ENCODE data around the gene MARK1. TPM values are rescaled to one million over a fixed set of nuclear protein-coding genes. Genes with fewer than 3 reads are reported as not detected.

The MARK1 gene
- total RNA-seq, 2 experiments from 2014 or later: not detected

DNA sequence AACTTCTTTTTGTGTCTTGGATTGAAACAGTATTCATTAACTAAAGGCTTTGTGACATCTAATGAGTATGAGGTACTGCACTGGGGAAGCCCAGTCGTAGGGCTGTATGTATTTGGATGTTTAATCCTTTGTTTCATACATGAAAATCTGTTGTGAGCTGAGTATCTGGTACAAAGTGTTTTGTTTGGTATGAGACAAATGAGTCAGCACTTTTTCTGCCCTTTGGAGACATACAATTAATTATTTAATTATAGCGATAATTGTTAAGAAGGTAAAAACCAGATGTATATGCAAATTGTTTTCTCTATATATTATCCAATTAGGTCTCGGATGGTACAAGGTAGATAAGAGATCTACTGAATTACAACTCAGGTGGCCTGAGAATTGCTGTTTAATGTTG, 36.3 kb downstream of the MARK1 start:
- no peaks in the 10 kb centered on the region for H3K36me3 ChIP-seq (ENCODE audit: insufficient read depth, low read length)
- intact Hi-C loops (cut with micrococcal nuclease; ENCODE audit: unreplicated experiment): no loop called here
- no TSS peak for BruUV-seq (replicated peaks)
- no peak overlapping the region for H3K27ac ChIP-seq (ENCODE audit: low read depth, low read length, poor library complexity, severe bottlenecking)
- H3K4me1 ChIP-seq (ENCODE audit: insufficient read depth, low read length, poor library complexity, severe bottlenecking): no peaks in the 10 kb centered on the region
- no peaks in the 10 kb centered on the region for H3K9me3 ChIP-seq (ENCODE audit: low read length)
- H3K9me2 ChIP-seq (ENCODE audit: insufficient read depth, low read length): no peaks in the 10 kb centered on the region
- ChIA-PET CTCF (ENCODE audit: unreplicated experiment) (no interaction called here), POLR2A (no interaction called here)
- H2AFZ ChIP-seq (ENCODE audit: low read length): no peak overlapping the region
- H3K79me2 ChIP-seq (ENCODE audit: insufficient read depth, low read depth, low read length): no peaks in the 10 kb centered on the region
- no peak for DNase-seq (ENCODE audit: low spot score)
- no peak overlapping the region for H3K4me3 ChIP-seq (ENCODE audit: low read depth, low read length, poor library complexity, severe bottlenecking)
- TF ChIP-seq, protein P1, sequence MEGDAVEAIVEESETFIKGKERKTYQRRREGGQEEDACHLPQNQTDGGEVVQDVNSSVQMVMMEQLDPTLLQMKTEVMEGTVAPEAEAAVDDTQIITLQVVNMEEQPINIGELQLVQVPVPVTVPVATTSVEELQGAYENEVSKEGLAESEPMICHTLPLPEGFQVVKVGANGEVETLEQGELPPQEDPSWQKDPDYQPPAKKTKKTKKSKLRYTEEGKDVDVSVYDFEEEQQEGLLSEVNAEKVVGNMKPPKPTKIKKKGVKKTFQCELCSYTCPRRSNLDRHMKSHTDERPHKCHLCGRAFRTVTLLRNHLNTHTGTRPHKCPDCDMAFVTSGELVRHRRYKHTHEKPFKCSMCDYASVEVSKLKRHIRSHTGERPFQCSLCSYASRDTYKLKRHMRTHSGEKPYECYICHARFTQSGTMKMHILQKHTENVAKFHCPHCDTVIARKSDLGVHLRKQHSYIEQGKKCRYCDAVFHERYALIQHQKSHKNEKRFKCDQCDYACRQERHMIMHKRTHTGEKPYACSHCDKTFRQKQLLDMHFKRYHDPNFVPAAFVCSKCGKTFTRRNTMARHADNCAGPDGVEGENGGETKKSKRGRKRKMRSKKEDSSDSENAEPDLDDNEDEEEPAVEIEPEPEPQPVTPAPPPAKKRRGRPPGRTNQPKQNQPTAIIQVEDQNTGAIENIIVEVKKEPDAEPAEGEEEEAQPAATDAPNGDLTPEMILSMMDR (conservative IDR thresholded peaks at IDR 0.05; ENCODE audit: low read length): no peak
- no peak for TF ChIP-seq EZH2phosphoT487 (IDR thresholded peaks at IDR 0.05; ENCODE audit: borderline replicate concordance, low read depth, low read length)
- H4K20me1 ChIP-seq (ENCODE audit: insufficient read depth, low read length): no peaks in the 10 kb centered on the region
- no peak overlapping the region for H3K4me2 ChIP-seq (ENCODE audit: low read length)

DNA sequence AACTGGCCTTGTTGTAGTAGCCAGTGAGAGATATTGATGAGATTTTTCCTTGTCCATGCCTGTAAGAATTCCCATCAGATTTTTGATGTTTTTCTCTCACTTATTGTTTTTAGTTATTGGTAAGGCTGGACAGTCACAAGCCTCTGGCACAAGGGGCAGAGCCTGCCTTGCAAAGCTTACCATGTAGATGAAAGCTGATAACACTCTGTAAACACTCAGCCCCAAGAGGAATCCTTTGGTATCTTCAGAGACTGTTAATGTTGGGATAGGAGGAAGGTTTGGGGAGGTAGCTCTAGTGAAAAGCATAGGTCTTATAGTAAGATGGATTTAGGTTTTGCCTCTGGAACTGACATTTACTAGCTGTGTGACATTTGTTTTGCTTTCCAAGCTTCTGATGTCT, 37.7 kb downstream of the MARK1 start:
- Histone ChIP-seq H3K4me1 (ENCODE audit: insufficient read depth, low read length, poor library complexity, severe bottlenecking) (no peaks in the 10 kb centered on the region), H3K36me3 (ENCODE audit: insufficient read depth, low read length) (no peaks in the 10 kb centered on the region), H3K4me3 (ENCODE audit: low read depth, low read length, poor library complexity, severe bottlenecking) (no peak overlapping the region), H3K9me3 (ENCODE audit: low read length) (no peaks in the 10 kb centered on the region), H3K4me2 (ENCODE audit: low read length) (no peak overlapping the region), H3K79me2 (ENCODE audit: insufficient read depth, low read depth, low read length) (no peaks in the 10 kb centered on the region), H3K27ac (ENCODE audit: low read depth, low read length, poor library complexity, severe bottlenecking) (no peak overlapping the region), H2AFZ (ENCODE audit: low read length) (no peak overlapping the region), H4K20me1 (ENCODE audit: insufficient read depth, low read length) (no peaks in the 10 kb centered on the region), H3K9me2 (ENCODE audit: insufficient read depth, low read length) (no peaks in the 10 kb centered on the region)
- POLR2A ChIA-PET: interaction anchor here (0.5 kb wide), 1 partner anchor 113 kb away, joined by 4 read pairs; no protein-coding TSS in a partner anchor
- no peak for DNase-seq (ENCODE audit: low spot score)
- CTCF ChIA-PET (ENCODE audit: unreplicated experiment): no interaction called here
- no TSS peak for BruUV-seq (replicated peaks)
- TF ChIP-seq EZH2phosphoT487 (IDR thresholded peaks at IDR 0.05; ENCODE audit: borderline replicate concordance, low read depth, low read length): no peak
- TF ChIP-seq, protein P1 (conservative IDR thresholded peaks at IDR 0.05; ENCODE audit: low read length): no peak
- intact Hi-C loops (cut with micrococcal nuclease; ENCODE audit: unreplicated experiment): no loop called here

DNA sequence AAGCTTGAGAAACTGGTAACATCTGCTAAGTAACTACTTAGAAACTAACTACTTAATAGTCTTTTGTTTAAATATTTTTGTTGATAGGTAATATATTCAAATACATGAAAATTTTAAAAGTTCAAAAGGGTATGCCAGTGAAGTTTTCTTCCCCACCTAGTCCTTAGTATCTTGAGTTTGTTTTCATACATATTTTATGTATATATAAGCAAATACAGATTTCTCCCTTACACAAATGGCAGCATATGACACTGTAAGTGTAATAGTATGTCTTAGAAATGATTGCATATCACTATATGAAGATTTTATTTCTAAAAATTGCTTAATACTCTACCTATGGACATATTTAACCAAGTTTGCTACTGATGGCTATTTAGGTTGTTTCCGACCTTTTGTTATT, 38.9 kb downstream of the MARK1 start:
- BruUV-seq (replicated peaks): no TSS peak
- Histone ChIP-seq H2AFZ (ENCODE audit: low read length) (no peak overlapping the region), H3K9me3 (ENCODE audit: low read length) (no peaks in the 10 kb centered on the region), H3K9me2 (ENCODE audit: insufficient read depth, low read length) (no peaks in the 10 kb centered on the region), H3K4me2 (ENCODE audit: low read length) (no peak overlapping the region), H3K36me3 (ENCODE audit: insufficient read depth, low read length) (no peaks in the 10 kb centered on the region), H3K27ac (ENCODE audit: low read depth, low read length, poor library complexity, severe bottlenecking) (no peak overlapping the region), H4K20me1 (ENCODE audit: insufficient read depth, low read length) (no peaks in the 10 kb centered on the region), H3K4me3 (ENCODE audit: low read depth, low read length, poor library complexity, severe bottlenecking) (no peak overlapping the region), H3K79me2 (ENCODE audit: insufficient read depth, low read depth, low read length) (no peaks in the 10 kb centered on the region), H3K4me1 (ENCODE audit: insufficient read depth, low read length, poor library complexity, severe bottlenecking) (no peaks in the 10 kb centered on the region)
- TF ChIP-seq, protein P1 (conservative IDR thresholded peaks at IDR 0.05; ENCODE audit: low read length): no peak
- TF ChIP-seq EZH2phosphoT487 (IDR thresholded peaks at IDR 0.05; ENCODE audit: borderline replicate concordance, low read depth, low read length): no peak
- intact Hi-C loops (cut with micrococcal nuclease; ENCODE audit: unreplicated experiment): no loop called here
- ChIA-PET CTCF (ENCODE audit: unreplicated experiment) (no interaction called here), POLR2A (no interaction called here)
- no peak for DNase-seq (ENCODE audit: low spot score)
